ENCODE results near the gene VPS54. TPM values are rescaled to one million over a fixed set of nuclear protein-coding genes. Genes with fewer than 3 reads are reported as not detected.
"Not testable (repeated sequence)": the region's sequence is repeated elsewhere in the genome, so short reads cannot be mapped to it uniquely, and the experiment has no call there.

The VPS54 gene
- polyA plus RNA-seq, 4 donors, result 41.2 to 53.9 (median 52.0) TPM

DNA sequence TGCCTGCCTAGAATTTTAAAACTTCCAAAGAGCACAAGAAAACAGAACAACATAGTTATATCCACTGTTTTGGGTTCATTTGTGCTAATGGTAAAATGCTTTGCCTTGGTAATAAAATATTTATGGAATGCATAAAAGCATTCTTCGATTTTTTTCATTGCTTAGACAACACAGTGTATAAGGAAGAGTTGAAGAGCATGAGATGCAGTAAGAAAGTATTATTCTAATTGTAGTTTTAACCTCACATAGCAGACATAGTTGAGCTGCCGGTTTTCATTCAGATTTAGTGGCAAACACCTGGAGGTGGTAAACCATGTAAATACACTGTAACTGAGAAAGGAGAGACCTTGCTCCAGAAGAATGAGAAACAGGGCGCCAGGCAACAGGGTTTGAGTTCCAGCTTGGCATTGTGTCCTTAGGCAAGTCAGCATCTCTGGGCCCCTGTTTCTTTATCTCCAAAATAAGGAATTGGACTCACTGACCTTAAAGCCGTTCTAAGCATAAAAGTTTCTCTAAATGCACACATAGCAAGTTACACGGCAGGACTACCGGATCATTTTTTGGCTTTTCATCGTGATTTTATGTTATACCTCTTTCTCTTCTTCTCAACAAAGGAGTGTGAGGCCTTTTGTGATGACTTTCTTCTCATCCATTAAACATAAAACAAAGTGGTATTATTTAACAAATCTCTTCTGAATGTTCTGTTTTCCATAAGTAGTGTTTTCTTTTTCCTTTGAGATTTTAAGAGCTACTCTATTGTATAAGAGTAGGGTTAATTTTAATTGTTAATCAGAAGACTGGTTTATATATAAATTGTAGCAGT, 169.6 kb downstream of the VPS54 start:
- DNase-seq (ENCODE audit: low read depth in 4 of 4, low spot score in 3 of 4), result no peak

DNA sequence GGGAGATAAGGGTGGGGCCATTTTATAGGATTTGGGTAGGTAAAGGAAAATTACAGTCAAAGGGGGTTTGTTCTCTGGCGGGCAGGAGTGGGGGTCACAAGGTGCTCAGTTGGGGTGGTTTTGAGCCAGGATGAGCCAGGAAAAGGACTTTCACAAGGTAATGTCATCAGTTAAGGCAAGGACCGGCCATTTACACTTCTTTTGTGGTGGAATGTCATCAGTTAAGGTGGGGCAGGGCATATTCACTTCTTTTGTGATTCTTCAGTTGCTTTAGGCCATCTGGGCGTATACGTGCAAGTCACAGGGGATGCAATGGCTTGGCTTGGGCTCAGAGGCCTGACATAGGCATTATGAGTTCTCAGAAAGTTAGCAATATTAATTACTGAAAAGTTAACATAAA, 171.7 kb downstream of the VPS54 start:
- DNase-seq (ENCODE audit: low read depth in 4 of 4, low spot score in 3 of 4), result not testable (repeated sequence)

DNA sequence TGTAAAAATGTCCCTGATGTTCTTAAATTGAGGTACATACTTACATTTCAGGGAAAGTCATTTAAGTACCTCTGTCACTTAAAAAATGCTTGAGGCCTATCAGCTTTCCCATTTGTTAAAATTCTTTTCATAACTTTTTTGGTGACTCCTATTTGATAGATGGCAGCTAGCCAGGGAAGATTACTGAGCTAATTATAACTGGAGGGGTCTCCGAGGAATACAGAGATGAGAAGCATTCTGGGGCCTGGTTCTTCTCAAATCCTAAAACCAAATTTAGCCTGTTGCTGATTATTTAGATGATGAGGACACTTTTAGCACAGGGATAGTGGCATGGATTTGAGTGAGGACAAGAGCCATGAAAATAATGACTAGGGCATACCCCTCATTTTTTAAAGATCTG, 172.7 kb downstream of the VPS54 start:
- no peak for DNase-seq (ENCODE audit: low read depth in 4 of 4, low spot score in 3 of 4)

DNA sequence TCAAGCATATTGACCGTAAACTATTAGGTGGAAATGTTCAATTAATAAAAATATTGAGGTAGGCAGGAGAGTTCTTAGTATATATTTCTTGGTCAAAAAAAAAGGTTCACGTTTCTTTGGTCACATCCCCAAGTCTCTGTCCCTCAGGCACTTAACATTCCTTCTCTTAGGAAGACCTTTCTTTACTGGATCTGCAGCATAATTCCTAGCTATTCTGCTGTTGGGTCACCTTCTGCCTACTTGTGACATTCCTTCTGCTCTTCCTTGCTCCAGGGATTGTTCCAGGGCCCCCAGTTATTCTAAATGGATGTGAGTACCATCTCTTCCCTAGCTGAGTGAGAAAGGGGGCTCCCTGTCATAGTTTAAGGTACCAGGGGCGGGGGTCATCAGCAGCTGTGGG, 173.4 kb downstream of the VPS54 start:
- DNase-seq (ENCODE audit: low read depth in 4 of 4, low spot score in 3 of 4), result no peak

DNA sequence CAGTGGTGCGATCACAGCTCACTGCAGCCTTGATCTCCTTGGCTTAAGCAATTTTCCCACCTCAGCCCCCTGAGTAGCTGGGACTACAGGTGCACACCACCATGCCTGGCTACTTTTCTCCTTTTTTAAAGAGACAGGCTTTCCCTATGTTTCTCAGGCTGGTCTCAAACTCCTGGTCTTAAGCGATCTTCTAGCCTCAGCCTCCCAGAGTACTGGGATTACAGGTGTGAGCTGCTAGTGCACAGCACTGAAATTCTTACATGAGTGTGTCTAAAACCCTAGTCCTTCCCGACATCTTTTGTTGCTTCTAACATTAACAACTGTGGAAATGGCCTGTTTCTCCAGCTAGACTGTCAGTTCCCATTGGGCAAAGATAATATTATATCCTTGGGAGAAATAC, 174.6 kb downstream of the VPS54 start:
- DNase-seq (ENCODE audit: low read depth in 4 of 4, low spot score in 3 of 4), result no peak

DNA sequence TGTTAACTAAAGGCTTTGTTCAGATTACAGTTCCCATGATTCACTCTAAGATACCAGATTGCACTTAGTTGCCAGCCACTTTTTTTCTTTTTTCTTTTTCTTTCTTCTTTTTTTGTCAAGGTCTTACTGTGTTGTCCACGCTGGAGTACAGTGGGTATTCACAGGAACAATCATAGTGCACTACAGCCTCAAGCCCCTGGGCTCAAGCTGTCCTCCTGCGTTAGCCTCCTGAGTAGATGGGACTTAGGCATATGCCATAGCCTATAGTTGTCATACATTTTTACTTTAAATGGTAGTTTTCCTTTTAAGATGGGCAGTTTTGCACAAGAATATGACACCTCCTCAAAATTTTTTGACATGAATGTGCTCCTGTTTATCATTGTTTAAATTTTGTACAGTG, 175.4 kb downstream of the VPS54 start:
- DNase-seq (ENCODE audit: low read depth in 4 of 4, low spot score in 3 of 4), result no peak

DNA sequence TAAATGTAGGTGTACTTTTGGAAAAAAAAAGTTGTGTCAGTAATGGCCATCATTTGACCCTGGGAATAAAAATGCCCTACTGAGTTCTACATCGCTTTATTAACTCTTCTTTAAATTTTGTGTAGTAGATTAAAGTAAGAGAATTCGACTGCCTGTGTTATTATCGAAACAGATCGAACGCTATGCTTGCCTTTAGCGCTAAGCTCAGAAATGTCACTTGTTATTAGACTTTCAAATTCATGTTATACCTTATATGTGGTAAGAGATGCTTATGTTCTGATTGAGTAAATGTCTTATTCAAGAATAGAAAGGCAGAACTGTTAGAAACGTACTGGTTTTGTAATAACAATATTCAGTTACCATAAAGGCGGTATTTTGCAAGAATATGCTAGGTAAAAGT, 176.1 kb downstream of the VPS54 start:
- no peak for DNase-seq (ENCODE audit: low read depth in 4 of 4, low spot score in 3 of 4)

DNA sequence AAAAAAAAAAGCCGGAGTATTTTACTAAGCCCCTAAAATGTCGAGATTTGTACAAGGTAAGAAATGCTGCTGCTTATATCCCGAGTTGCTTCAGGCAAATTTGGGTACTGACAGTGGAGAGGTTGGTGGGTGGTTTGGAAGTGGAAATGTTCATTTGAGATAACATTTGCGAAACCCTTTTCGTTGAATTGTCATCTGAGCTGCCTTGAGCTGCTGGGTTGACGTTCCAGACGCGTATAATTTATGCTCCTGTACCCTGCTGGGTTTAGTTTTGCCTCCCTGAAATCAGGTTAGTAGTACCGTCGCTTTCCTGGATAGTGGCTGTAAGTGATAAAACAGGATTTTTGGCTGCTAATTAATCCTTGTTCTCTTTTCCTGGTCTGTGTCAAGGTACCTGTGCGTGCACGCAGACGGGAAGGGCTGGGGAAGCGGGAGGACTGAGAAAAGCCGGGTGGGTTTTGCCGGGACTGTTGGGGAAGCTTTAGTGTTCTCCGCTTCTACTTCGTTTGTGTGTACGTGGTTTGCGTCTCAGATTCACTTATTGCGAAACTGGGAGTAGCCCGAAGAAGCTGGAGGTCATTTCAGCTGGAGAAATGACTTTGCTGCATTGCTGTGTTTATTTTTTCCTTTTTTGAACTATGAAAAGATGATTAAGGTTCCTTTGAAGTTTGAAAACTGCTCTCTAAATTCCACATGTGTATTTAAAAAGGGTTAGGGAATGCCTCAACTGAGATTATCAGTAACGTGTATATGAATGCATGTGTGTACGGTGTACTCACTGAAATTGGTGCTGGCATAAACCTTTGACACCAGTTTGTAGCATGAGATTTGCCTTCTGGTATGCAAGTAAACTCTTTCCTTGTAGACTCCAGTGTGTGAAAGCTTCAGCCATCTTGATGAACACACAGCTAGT, 176.8 kb downstream of the VPS54 start:
- peak in 1 of 4 donors; percentile 39 for DNase-seq (ENCODE audit: low read depth in 4 of 4, low spot score in 3 of 4)

Other genes starting within 250 kb of the VPS54 start
- 100 to 1,000 TPM; 118 to 141 (median 138) TPM for gene UGP2, start 177.5 kb downstream of the VPS54 start, polyA plus RNA-seq (ENCODE audit: insufficient read length in 4 of 4)
- 10 to 100 TPM; 33.4 to 41.0 (median 34.8) TPM for gene PELI1, start 125.0 kb upstream of the VPS54 start, polyA plus RNA-seq (ENCODE audit: insufficient read length in 4 of 4)

Measured in right renal pelvis (tissue), 4 donors.